Heart left ventricle (tissue), 16 donors: ENCODE results near the gene HS3ST2. TPM values are rescaled to one million over a fixed set of nuclear protein-coding genes. Genes with fewer than 3 reads are reported as not detected.

Experiments used
- ATAC-seq, 4 donors: fragments of 200-7000 bp; cut with Tn5 transposase; one replicate each; pipeline ENCODE4 v1.9.1; 2020 to 2022; ENCODE audit warnings: moderate library complexity in 4 of 4, mild to moderate bottlenecking in 3 of 4, moderate number of reproducible peaks in 1 of 4
- DNase-seq, 5 donors: peaks; one replicate each; pipeline ENCODE4 v3.0.0-alpha.2; 2020
- H3K27ac ChIP-seq, 12 donors: fragments of 200-600 bp; sonication (generic) in 4 of 12; one replicate each; pipeline versions ENCODE4 v1.5.0 to v1.8.0; 2016 to 2022; ENCODE audit warnings: mild to moderate bottlenecking in 2 of 12
- H3K27me3 ChIP-seq, 9 donors: fragments of 200-600 bp; sonication (generic) in 2 of 9; one replicate each; pipeline versions ENCODE4 v1.5.1 to v1.8.0; 2016 to 2022; ENCODE audit warnings: mild to moderate bottlenecking in 3 of 9
- H3K36me3 ChIP-seq, 9 donors: fragments of 200-600 bp; sonication (generic) in 2 of 9; one replicate each; pipeline versions ENCODE4 v1.5.0 to v1.8.0; 2018 to 2022; ENCODE audit warnings: mild to moderate bottlenecking in 2 of 9
- H3K4me1 ChIP-seq, 12 donors: fragments of 200-600 bp; sonication (generic) in 4 of 12; one replicate each; pipeline versions ENCODE4 v1.5.0 to v1.8.0; 2016 to 2022; ENCODE audit warnings: mild to moderate bottlenecking in 3 of 12
- H3K4me3 ChIP-seq, 12 donors: fragments of 200-600 bp; sonication (generic) in 4 of 12; one replicate each; pipeline versions ENCODE4 v1.5.0 to v1.8.0; 2017 to 2022; ENCODE audit warnings: mild to moderate bottlenecking in 9 of 12, moderate library complexity in 4 of 12
- H3K9me3 ChIP-seq, 12 donors: fragments of 200-600 bp; sonication (generic) in 4 of 12; one replicate each; pipeline versions ENCODE4 v1.5.0 to v1.8.0; 2016 to 2022; ENCODE audit warnings: mild to moderate bottlenecking in 1 of 12
- CTCF ChIP-seq, 12 donors: fragments of 200-600 bp; sonication (generic) in 4 of 12; IDR thresholded peaks; one replicate each; pipeline versions ENCODE4 v1.5.0 to v1.8.0; 2018 to 2022; ENCODE audit warnings: antibody characterized with exemption in 12 of 12, mild to moderate bottlenecking in 5 of 12
- POLR2A ChIP-seq, 2 donors: fragments of 450-650 bp; IDR thresholded peaks; one replicate each; pipeline ENCODE4 v1.6.1; 2017; ENCODE audit warnings: antibody characterized with exemption in 2 of 2, mild to moderate bottlenecking in 2 of 2, moderate library complexity in 2 of 2
- WGBS, 4 donors: extraction: QIAGEN DNeasy Blood & Tissue Kit in 2 of 4; methylation state at CpG; one replicate each; pipeline versions ENCODE4 v1.1.5 to v1.1.7; 2013 to 2018; 5-methylcytosine and 5-hydroxymethylcytosine counted together
- intact Hi-C, 10 donors: fragments of 100-400 bp; cut with DNase I; formaldehyde crosslinking; loops; one replicate each; pipeline versions ENCODE4 v1.11.1 to v1.14.2; 2022
- polyA plus RNA-seq, 2 donors: library from polyadenylated mRNA; stranded (reverse); fragments of 200-250 nt; gene quantifications; one replicate each; pipeline ENCODE4 v1.2.3, GENCODE V29; 2013
- total RNA-seq, 9 donors: library from RNA; depleted of rRNA in 2 of 9; stranded (reverse); fragments of >200 nt in 2 of 9; fragmentation: NEBNext Ultra II Directional in 3 of 9; extraction: Animal tissue kit (Norgen Biotek cat#: 25700) in 3 of 9; gene quantifications; one replicate each; pipeline versions ENCODE4 v1.1.0 to v1.2.4, GENCODE V29; 2016 to 2023
- donor health status: ischemic (EF 13 %, LVEDD 7.1; RV severe dilation, severe dysfunction).
- donor health status: healthy with polysubstance abuse.
- donor health status: DM: no; HTN: yes; CAD: no.
- donor health status: DM: no; HTN: no; CAD: no.
- donor health status: ischemic (EF 25% LVEDD 6.9; RV normal size, moderate dysfunction).
- donor health status: ischemic (EF 25% LVEDD 5.7; RV mildly dilated, moderate dysfunction).
- donor health status: healthy.
- donor health status: DM: yes; HTN: yes; CAD: no.
- donor health status: ischemic (EF 35%, LVEDD 5.7; RV mildly dilated, moderate dysfunction).
- donor health status: nonischemic (EF 11% LVEDD 7.7; RV severe dilation, severe dysfunction).
- donor health status: DM: yes; HTN: yes; CAD: no.
- donor health status: PGD.
- donor health status: ischemic (EF 29% LVEDD 5.4; RV normal size, mild dysfunction).
- donor health status: nonischemic (EF 23%, LVEDD 6.1; RV moderate dilation, normal function).

HS3ST2 gene
- total and polyA plus RNA-seq, 11 donors = 0.08 to 4.3 (median 0.20) TPM

GRCh38 chr16:22787466-22788192 is 26.3 kb upstream of the HS3ST2 start:
- no peaks in the 10 kb centered on the region for H3K36me3 ChIP-seq
- ATAC-seq (no peak), DNase-seq (no peak)
- intact Hi-C loops = no loop called here
- TF ChIP-seq POLR2A (IDR thresholded peaks at IDR 0.05) (no peak), CTCF (IDR thresholded peaks at IDR 0.05) (no peak)
- H3K4me1 ChIP-seq = peaks cover 0 to 16% (median 0%) of the 10 kb centered on the region in 12 donors
- H3K9me3 ChIP-seq = no peaks in the 10 kb centered on the region
- peaks cover 0 to 5% (median 0%) of the 10 kb centered on the region in 9 donors for H3K27me3 ChIP-seq
- no peak overlapping the region for H3K27ac ChIP-seq
- 61 to 64% (median 64%) methylated on average over 10 of the region's 10 CpGs for WGBS, 4 donors
- H3K4me3 ChIP-seq = no peak overlapping the region

DNA sequence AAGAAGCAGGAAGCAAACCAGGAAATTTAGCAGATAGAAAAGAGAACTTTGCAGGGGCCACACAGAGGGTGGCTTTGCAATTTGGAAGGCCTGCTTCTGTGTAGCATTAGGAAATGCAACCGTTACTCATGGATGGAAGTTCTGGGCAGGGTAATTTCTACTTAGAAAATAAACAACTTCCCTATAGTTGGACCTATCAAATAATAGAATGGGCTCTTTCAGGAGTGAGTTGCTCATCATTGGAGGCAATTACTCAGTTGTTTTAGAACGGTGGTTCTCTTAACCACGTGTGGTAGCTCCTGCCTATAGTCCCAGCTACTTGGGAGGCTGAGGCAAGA is 25.8 kb upstream of the HS3ST2 start:
- Histone ChIP-seq H3K27ac (no peak overlapping the region), H3K36me3 (no peaks in the 10 kb centered on the region), H3K4me1 (peaks cover 0 to 11% (median 0%) of the 10 kb centered on the region in 12 donors), H3K4me3 (no peak overlapping the region), H3K27me3 (peaks cover 0 to 5% (median 0%) of the 10 kb centered on the region in 9 donors), H3K9me3 (no peaks in the 10 kb centered on the region)
- intact Hi-C loops = no loop called here
- 50 to 62% (median 55%) methylated on average over 3 of the region's 3 CpGs for WGBS, 4 donors
- ATAC-seq (no peak), DNase-seq (no peak)
- TF ChIP-seq CTCF (IDR thresholded peaks at IDR 0.05) (no peak), POLR2A (IDR thresholded peaks at IDR 0.05) (no peak)

DNA sequence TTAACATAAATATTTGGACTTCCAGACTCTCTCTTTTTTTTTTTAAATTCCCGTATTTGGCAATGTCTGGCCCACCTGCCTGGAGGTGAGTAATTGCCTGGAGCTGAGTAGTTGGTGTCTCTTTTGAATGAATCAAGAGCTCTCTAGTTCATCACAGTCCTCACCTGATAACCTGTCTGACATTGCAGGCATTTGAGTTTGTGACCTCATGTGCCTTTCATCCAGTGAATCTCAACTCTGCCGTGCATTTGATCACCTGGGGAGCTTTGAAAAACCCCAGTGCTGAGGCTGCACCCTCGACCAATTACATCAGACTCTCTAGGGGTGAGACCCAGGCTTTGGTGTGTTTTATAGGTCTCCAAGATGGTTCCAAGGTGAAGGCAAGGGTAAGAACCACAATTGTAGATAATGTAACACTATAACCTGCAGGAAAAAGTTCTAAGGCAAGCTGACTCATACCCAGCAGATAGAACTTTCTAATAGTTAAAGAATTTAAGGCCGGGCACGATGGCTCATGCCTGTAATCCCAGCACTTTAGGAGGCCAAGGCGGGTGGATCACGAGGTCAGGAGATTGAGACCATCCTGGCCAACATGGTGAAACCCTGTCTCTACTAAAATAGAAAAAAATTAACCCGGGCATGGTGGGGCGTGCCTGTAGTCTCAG is 24.5 kb upstream of the HS3ST2 start:
- intact Hi-C loops = no loop called here
- no peak overlapping the region for H3K27ac ChIP-seq
- peaks cover 0 to 11% (median 0%) of the 10 kb centered on the region in 12 donors for H3K4me1 ChIP-seq
- no peak overlapping the region for H3K4me3 ChIP-seq
- no peaks in the 10 kb centered on the region for H3K36me3 ChIP-seq
- peaks cover 0 to 8% (median 5%) of the 10 kb centered on the region in 12 donors for H3K9me3 ChIP-seq
- 63 to 69% (median 68%) methylated on average over 9 of the region's 9 CpGs for WGBS, 4 donors
- ATAC-seq (no peak), DNase-seq (no peak)
- peaks cover 0 to 5% (median 0%) of the 10 kb centered on the region in 9 donors for H3K27me3 ChIP-seq
- TF ChIP-seq POLR2A (IDR thresholded peaks at IDR 0.05) = no peak
- TF ChIP-seq CTCF (IDR thresholded peaks at IDR 0.05) = no peak

DNA sequence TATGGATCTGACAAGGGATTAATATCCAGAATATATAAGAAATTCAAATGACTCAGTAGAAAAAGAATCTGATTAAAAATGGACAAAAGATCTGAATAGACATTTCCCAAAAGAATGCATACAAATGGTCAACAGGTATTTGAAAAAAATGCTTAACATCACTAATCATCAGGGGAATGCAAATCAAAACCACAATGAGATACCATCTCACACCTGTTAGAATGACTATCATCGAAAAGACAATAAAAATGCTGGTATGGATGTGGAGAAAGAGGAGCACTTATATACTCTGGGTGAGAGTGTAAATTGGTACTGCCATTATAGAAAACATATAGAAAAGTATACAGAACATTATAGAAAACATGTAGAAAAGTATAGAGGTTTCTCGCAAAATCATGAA is 16.4 kb upstream of the HS3ST2 start:
- no peak for ATAC-seq

More for the DNA sequence above, 16.4 kb upstream of the HS3ST2 start:
- TF ChIP-seq CTCF (IDR thresholded peaks at IDR 0.05) (no peak), POLR2A (IDR thresholded peaks at IDR 0.05) (no peak)
- no peak overlapping the region for H3K4me3 ChIP-seq
- H3K9me3 ChIP-seq = peaks cover 0 to 14% (median 7%) of the 10 kb centered on the region in 12 donors
- DNase-seq = no peak
- 86 to 92% (median 89%) methylated on average over 2 of the region's 2 CpGs for WGBS, 4 donors
- peaks cover 0 to 7% (median 0%) of the 10 kb centered on the region in 9 donors for H3K27me3 ChIP-seq
- intact Hi-C loops = no loop called here
- H3K27ac ChIP-seq = no peak overlapping the region
- H3K4me1 ChIP-seq = no peaks in the 10 kb centered on the region
- H3K36me3 ChIP-seq = no peaks in the 10 kb centered on the region
